ENCODE results near the gene CLIC4.
"Not testable (repeated sequence)": the region's sequence is repeated elsewhere in the genome, so short reads cannot be mapped to it uniquely, and the experiment has no call there.

The CLIC4 gene

DNA sequence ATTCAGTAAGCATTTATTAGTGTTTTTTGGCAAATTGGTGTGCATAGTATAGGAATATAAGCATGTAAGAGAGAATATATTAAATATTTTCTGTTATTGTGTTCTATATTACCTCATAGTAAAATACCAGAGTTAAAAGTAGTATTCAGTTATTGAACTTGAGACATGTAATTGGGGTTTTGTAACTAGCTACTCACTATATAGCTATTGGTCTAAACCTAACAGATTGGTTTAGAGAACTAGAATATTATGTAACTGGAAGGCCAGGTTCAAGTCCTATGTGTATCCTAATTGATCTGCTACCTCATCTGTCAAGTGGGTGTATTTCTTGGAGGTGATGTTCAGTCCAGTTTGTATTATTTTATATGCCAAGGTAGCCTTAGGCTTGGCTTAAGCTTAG is 26.3 kb downstream of the CLIC4 start:
- TF ChIP-seq, protein P1, sequence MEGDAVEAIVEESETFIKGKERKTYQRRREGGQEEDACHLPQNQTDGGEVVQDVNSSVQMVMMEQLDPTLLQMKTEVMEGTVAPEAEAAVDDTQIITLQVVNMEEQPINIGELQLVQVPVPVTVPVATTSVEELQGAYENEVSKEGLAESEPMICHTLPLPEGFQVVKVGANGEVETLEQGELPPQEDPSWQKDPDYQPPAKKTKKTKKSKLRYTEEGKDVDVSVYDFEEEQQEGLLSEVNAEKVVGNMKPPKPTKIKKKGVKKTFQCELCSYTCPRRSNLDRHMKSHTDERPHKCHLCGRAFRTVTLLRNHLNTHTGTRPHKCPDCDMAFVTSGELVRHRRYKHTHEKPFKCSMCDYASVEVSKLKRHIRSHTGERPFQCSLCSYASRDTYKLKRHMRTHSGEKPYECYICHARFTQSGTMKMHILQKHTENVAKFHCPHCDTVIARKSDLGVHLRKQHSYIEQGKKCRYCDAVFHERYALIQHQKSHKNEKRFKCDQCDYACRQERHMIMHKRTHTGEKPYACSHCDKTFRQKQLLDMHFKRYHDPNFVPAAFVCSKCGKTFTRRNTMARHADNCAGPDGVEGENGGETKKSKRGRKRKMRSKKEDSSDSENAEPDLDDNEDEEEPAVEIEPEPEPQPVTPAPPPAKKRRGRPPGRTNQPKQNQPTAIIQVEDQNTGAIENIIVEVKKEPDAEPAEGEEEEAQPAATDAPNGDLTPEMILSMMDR (IDR thresholded peaks at IDR 0.05): no peak

DNA sequence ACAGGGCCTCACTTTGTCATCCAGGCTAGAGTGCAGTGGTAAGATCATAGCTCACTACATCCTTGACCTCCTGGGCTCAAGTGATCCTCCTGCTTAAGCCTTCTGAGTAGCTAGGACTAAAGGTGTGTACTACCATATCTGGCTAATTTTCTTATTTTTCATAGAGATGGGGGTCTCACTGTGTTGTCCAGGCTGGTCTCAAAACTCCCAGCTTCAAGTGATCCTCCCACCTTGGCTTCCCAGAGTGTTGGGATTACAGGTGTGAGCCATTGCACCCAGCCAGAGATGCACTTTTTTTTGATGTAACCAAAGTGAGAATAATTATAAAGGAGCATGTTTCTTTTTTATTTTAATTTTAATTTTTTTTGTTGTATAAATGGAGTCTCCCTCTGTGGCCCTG is 28.4 kb downstream of the CLIC4 start:
- H3K27ac ChIP-seq: peak overlapping the region; percentile 46 to 88
- H3K4me3 ChIP-seq: no peak overlapping the region
- no peak for DNase-seq (ENCODE audit: low spot score)
- TF ChIP-seq, protein P1 (IDR thresholded peaks at IDR 0.05): no peak

More for the DNA sequence above, 26.3 kb downstream of the CLIC4 start:
- Histone ChIP-seq H3K4me3 (peak overlapping the region; percentile 45), H3K27ac (peak overlapping the region; percentile 88 to 91)
- DNase-seq (ENCODE audit: low spot score): no peak

DNA sequence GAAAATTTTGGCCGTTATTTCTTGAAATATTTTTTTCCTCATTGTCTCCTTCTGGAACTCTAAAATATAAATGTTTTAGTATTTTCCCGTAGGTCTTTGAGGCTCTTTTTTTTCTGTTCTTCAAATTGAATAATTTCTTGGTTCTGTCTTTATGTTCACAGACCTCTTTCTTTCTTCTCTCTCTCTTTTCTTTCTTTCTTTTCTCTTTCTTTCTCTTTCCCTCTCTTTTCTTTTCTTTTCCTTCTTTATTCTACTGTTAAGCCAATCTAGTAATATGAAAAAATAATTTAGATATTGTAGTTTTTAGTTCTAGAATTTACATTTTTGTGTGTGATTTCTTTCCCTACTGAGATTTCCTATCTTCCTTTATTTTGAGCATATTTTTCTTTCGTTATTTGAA is 30.1 kb downstream of the CLIC4 start:
- Histone ChIP-seq H3K4me3 (no peak overlapping the region), H3K27ac (peak overlapping the region in 1 of 2 donors; percentile 15)
- no peak for DNase-seq (ENCODE audit: low spot score)
- TF ChIP-seq, protein P1 (IDR thresholded peaks at IDR 0.05): no peak

DNA sequence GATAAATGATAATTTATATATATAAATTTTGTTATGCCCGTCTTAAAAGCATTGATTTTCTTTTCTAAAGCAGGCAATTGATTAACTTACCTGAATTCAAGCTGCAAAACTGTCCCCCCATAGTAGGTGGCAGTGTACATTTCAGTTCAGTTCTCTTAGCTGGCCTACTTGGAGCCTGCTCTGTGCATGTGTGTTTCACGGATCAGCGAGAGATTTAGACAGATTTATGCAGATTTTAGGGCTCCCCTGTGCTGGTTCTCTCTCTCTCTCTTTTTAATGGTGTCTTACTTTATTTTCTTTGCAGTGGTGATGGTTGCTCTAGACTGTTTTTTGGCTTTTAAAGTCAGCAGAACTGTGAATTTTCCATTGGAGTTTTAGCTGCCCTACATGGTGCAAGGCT is 30.7 kb downstream of the CLIC4 start:
- Histone ChIP-seq H3K4me3 (no peak overlapping the region), H3K27ac (peak overlapping the region; percentile 15 to 57)
- no peak for DNase-seq (ENCODE audit: low spot score)
- TF ChIP-seq, protein P1 (IDR thresholded peaks at IDR 0.05): no peak

DNA sequence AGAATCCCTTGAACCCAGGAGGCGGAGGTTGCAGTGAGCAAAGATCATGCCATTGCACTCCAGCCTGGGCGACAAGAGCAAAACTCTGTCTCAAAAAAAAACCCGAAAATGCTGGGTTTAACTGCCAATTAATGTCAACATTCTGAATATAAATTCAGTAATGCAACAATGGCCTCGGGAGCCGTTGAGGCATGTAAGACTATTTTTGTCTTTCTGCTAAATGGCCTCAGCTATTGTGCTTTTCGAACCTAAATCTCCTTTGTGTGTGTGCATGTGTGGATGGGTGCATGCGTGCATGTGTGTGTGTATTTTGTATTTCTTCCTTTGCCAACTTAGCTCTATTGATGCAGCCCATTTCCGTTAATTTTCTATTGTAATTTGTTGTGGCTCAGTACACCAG is 31.6 kb downstream of the CLIC4 start:
- Histone ChIP-seq H3K27ac (peak overlapping the region; percentile 4 to 65), H3K4me3 (no peak overlapping the region)
- no peak for DNase-seq (ENCODE audit: low spot score)
- TF ChIP-seq, protein P1 (IDR thresholded peaks at IDR 0.05): no peak

DNA sequence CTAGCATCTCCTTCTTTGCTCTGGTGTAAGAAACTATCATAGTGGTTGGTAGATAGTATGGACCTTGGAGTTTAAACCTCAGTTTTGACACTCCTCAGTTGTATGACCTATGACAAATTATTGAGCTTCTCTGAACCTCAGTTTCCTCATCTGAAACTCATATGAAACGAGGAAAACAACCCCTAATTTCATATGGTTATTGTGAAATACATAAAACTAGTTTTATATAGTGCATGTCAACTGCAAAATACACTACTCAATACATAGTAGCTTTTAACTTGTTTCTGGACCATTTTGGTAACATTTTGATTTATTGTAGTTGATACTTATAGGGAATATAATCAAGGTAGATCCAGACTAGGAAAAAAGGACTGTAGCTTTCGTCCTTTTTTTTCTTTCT is 32.9 kb downstream of the CLIC4 start:
- no peak for DNase-seq (ENCODE audit: low spot score)
- TF ChIP-seq, protein P1 (IDR thresholded peaks at IDR 0.05): no peak
- H3K27ac ChIP-seq: peak overlapping the region; percentile 13 to 26

DNA sequence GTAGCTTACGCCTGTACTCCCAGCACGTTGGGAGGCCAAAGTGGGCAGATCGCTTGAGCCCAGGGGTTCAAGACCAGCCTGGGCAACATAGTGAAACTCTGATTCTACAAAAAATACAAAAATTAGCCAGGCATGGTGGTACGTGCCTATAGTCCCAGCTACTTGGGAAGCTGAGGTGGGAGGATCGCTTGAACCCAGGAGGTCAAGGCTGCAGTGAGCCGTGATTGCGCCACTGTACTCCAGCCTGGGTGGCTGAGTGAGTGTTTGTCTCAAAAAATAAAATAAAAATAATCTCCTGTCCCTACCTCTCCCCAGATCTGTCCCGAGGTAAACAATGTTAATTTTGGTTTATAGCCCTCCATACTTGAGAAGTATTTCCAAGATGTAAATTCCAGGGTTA is 34.0 kb downstream of the CLIC4 start:
- not testable (repeated sequence) for DNase-seq (ENCODE audit: low spot score); H3K4me3 ChIP-seq
- peak overlapping the region in 1 of 2 donors; percentile 38 for H3K27ac ChIP-seq

More for the DNA sequence above, 32.9 kb downstream of the CLIC4 start:
- H3K4me3 ChIP-seq: no peak overlapping the region

All from coronary artery (tissue), 2 donors.